A549 (cell line): ENCODE results near the gene EDA.

Source experiments
- CBX2 ChIP-seq: fragments of 200-600 bp; sonication (generic); IDR thresholded peaks from 2 replicates; pipeline ENCODE4 v1.6.1; 2016; ENCODE audit warnings: low read depth, mild to moderate bottlenecking, borderline replicate concordance
- CHD2 ChIP-seq: fragments of 150-350 bp; IDR thresholded peaks from 2 replicates; pipeline ENCODE4 v1.6.1; 2014; ENCODE audit warnings: low read length; ENCODE audit not compliant: partially characterized antibody
- ELK1 ChIP-seq: fragments of 150-350 bp; IDR thresholded peaks from 2 replicates; pipeline ENCODE4 v1.6.1; 2014; ENCODE audit warnings: low read depth, mild to moderate bottlenecking, low read length
- EP300 ChIP-seq, 2 experiments: fragments of >200 bp; sonication (Bioruptor Twin); formaldehyde crosslinking; IDR thresholded peaks; 2 replicates in 1 of 2; 3 replicates in 1 of 2; pipeline ENCODE4 v1.6.1; 2016 to 2017
- FOSB ChIP-seq: fragments of 250-450 bp; sonication (Bioruptor Pico); IDR thresholded peaks from 2 replicates; pipeline ENCODE4 v1.5.0; 2020; ENCODE audit warnings: mild to moderate bottlenecking, moderate library complexity
- MAX ChIP-seq: IDR thresholded peaks from 2 replicates; pipeline ENCODE4 v1.6.1; 2012
- PBX3 ChIP-seq: IDR thresholded peaks from 2 replicates; pipeline ENCODE4 v1.6.1; 2012
- POLR2A ChIP-seq: IDR thresholded peaks from 2 replicates; pipeline ENCODE4 v1.6.1; 2012; ENCODE audit warnings: mild to moderate bottlenecking, low read length
- RCOR1 ChIP-seq: fragments of 150-350 bp; IDR thresholded peaks from 2 replicates; pipeline ENCODE4 v1.6.1; 2014; ENCODE audit warnings: antibody characterized with exemption, low read length, low read depth
- ZFP36 ChIP-seq: fragments of 450-650 bp; IDR thresholded peaks from 2 replicates; pipeline ENCODE4 v1.6.1; 2014; ENCODE audit warnings: borderline replicate concordance; ENCODE audit not compliant: partially characterized antibody
- TF ChIP-seq, protein P1 (sequence below): fragments of 450-650 bp; IDR thresholded peaks from 2 replicates; pipeline ENCODE4 v1.6.1; 2014; ENCODE audit warnings: antibody characterized with exemption
- TF ChIP-seq, protein P2 (sequence below): fragments of >200 bp; sonication (Bioruptor Twin); formaldehyde crosslinking; IDR thresholded peaks from 3 replicates; pipeline ENCODE4 v1.5.1; 2016
- TF ChIP-seq, protein P3 (sequence below): fragments of 200-600 bp; sonication (generic); IDR thresholded peaks from 2 replicates; pipeline ENCODE4 v1.6.1; 2016; ENCODE audit warnings: antibody characterized with exemption, mild to moderate bottlenecking, moderate library complexity

GRCh38 chrX:69762340-69762739 is 146.4 kb downstream of the EDA start:
- TF ChIP-seq, protein P1, sequence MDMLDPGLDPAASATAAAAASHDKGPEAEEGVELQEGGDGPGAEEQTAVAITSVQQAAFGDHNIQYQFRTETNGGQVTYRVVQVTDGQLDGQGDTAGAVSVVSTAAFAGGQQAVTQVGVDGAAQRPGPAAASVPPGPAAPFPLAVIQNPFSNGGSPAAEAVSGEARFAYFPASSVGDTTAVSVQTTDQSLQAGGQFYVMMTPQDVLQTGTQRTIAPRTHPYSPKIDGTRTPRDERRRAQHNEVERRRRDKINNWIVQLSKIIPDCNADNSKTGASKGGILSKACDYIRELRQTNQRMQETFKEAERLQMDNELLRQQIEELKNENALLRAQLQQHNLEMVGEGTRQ, result no peak
- TF ChIP-seq, protein P2, sequence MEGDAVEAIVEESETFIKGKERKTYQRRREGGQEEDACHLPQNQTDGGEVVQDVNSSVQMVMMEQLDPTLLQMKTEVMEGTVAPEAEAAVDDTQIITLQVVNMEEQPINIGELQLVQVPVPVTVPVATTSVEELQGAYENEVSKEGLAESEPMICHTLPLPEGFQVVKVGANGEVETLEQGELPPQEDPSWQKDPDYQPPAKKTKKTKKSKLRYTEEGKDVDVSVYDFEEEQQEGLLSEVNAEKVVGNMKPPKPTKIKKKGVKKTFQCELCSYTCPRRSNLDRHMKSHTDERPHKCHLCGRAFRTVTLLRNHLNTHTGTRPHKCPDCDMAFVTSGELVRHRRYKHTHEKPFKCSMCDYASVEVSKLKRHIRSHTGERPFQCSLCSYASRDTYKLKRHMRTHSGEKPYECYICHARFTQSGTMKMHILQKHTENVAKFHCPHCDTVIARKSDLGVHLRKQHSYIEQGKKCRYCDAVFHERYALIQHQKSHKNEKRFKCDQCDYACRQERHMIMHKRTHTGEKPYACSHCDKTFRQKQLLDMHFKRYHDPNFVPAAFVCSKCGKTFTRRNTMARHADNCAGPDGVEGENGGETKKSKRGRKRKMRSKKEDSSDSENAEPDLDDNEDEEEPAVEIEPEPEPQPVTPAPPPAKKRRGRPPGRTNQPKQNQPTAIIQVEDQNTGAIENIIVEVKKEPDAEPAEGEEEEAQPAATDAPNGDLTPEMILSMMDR, result no peak
- no peak for TF ChIP-seq PBX3
- no peak for TF ChIP-seq RCOR1
- no peak for TF ChIP-seq CBX2
- TF ChIP-seq, protein P3, sequence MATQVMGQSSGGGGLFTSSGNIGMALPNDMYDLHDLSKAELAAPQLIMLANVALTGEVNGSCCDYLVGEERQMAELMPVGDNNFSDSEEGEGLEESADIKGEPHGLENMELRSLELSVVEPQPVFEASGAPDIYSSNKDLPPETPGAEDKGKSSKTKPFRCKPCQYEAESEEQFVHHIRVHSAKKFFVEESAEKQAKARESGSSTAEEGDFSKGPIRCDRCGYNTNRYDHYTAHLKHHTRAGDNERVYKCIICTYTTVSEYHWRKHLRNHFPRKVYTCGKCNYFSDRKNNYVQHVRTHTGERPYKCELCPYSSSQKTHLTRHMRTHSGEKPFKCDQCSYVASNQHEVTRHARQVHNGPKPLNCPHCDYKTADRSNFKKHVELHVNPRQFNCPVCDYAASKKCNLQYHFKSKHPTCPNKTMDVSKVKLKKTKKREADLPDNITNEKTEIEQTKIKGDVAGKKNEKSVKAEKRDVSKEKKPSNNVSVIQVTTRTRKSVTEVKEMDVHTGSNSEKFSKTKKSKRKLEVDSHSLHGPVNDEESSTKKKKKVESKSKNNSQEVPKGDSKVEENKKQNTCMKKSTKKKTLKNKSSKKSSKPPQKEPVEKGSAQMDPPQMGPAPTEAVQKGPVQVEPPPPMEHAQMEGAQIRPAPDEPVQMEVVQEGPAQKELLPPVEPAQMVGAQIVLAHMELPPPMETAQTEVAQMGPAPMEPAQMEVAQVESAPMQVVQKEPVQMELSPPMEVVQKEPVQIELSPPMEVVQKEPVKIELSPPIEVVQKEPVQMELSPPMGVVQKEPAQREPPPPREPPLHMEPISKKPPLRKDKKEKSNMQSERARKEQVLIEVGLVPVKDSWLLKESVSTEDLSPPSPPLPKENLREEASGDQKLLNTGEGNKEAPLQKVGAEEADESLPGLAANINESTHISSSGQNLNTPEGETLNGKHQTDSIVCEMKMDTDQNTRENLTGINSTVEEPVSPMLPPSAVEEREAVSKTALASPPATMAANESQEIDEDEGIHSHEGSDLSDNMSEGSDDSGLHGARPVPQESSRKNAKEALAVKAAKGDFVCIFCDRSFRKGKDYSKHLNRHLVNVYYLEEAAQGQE, result no peak
- no peak for TF ChIP-seq CHD2
- no peak for TF ChIP-seq FOSB (CRISPR knock-in tag)
- no peak for TF ChIP-seq EP300 (IDR thresholded peaks at IDR 0.05)
- TF ChIP-seq POLR2A, result no peak
- no peak for TF ChIP-seq MAX
- TF ChIP-seq ELK1, result no peak
- TF ChIP-seq ZFP36, result no peak
